HG03045 (cell line): Measurements from ENCODE around the gene TENM4.
"Not testable (repeated sequence)": the region's sequence is repeated elsewhere in the genome, so short reads cannot be mapped to it uniquely, and the experiment has no call there.

Source experiments
- ATAC-seq: cut with Tn5 transposase; IDR thresholded peaks from one replicate; pipeline ENCODE4 v1.9.1; 2021; ENCODE audit warnings: mild to moderate bottlenecking, moderate library complexity; ENCODE audit not compliant: unreplicated experiment

The TENM4 gene

DNA sequence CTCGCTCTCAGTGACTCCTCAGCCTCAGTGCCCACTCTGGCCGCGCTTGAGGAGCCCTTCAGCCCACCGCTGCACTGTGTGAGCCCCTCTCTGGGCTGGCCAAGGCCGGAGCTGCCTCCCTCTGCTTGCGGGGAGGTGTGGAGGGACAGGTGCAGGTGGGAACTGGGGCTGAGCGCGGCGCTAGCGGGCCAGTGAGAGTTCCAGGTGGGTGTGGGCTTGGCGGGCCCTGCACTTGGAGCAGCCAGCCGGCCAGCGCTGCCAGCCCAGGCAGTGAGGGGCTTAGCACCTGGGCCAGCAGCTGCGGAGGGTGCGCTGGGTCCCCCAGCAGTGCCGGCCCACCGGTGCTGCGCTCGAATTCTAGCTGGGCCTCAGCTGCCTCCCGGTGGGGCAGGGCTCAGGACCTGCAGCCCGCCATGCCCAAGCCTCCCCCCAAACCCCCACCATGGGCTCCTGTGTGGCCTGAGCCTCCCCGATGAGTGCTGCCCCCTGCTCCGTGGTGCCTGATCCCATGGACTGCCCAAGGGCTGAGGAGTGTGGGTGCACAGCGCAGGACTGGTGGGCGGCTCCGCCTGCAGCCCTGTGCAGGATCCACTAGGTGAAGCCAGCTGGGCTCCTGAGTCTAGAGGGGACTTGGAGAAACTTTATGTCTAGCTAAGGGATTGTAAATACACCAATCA is 802.0 kb downstream of the TENM4 start:
- no peak for ATAC-seq

DNA sequence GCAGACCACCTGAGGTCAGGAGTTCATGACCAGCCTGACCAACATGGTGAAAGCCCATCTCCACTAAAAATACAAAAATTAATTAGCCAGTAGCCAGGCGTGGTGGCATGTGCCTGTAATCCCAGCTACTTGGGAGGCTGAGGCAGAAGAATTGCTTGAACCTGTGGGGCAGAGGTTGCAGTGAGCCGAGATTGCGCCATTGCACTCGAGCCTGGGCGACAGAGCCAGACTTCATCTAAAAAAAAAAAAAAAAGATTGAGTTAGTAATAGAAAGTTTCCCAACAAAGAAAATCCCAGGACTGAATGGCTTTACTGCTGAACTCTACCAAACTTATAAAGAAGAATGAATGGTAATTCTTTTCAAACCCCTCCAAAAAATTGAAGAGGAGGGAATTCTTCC is 803.3 kb downstream of the TENM4 start:
- ATAC-seq = not testable (repeated sequence)

DNA sequence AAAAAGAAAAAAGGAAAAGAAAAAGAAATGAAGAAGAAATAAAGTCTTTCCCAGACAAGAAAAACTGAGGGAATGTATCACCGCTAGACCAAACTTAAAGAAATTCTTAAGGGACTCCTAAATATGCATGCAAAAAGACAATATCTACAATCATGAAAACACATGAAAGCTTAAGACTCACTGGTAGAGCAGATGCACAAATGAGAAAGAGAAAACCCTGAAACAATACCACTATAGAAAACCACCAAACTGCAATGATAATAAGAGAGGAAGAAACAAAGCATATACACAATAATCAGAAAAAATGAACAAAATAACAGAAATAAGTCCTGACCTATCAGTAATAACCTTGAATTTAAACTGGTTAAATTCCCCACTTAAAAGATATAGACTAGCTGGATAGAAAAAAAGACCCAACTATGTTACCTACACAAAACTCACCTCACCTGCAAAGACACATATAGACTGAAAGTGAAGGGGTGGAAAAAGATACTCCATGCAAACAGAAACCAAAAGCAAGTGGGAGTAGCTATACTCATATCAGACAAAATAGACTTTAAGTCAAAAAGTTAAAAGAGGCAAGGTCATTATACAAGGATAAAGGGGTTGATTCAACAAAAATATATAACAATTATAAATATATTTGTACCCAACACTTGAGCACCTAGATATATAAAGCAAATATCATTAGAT is 804.9 kb downstream of the TENM4 start:
- ATAC-seq = no peak

DNA sequence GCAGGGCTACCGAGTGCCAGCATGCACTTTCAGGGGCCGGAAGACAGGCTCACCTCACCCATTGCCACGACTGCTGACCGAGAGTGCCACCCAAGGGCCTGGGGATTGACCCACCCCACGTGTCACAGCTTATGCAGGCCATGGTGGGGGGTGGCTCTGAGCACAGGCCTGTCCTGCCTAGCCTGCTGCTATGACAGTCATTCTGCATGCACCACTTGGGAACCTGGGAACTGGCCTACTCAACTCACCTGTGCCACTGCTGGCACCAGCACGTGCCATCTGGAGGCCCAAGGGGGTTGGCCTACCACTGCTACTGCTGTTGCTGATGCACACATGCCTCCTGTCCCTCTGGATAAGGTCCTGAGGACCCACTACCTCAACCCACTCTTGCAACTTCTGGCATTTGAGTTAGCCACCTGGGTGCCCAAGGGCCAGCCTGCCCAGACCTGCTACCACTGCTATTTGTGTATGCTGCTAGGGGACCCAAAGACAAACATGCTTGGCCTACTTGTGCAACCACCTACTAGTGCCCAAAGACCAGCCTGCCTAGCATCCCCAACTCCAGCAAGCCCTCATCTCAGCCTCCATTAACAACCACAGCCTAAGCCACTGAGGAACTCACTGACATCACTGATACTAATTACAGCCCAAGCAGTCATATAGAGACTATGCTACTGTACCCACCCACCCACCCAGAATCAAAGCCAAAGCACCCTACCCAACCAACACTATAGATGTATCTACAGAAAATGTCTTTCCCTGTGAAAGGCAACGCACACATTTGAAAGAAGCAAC is 807.1 kb downstream of the TENM4 start:
- ATAC-seq = no peak

DNA sequence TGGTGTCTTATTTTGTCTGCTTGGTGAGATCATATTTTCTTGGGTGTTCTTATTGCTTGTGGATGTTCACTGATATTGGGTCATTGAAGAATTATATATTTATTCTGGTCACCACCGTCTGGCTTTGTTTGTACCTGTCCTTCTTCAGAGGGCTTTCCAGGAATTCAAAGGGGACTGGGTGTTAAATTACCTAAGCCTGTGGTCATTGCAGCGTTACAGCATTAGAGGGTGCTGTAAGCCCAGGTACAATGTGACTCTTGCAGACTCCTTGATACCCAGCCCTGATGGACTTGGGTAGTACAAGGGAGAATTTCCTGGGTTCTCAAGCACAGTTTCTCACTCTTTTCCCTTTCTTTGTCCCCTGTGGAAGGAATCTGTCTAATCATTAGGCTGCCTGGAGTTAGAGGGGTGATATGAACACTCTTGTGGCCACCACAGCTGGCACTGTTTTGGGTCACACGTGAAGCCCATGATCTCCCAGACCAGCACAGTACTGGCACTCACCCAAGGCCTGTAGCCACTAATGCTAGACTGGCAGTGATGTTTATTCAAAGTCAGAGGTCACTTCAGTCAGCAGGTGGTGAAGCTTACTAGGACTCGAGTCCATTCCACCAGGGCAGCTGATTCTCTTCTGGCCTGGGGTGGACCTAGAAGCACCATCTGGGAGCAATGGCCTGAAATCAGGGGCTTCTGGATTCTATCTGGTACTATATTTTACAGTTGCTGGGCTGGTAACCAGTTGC is 810.1 kb downstream of the TENM4 start:
- ATAC-seq = no peak

DNA sequence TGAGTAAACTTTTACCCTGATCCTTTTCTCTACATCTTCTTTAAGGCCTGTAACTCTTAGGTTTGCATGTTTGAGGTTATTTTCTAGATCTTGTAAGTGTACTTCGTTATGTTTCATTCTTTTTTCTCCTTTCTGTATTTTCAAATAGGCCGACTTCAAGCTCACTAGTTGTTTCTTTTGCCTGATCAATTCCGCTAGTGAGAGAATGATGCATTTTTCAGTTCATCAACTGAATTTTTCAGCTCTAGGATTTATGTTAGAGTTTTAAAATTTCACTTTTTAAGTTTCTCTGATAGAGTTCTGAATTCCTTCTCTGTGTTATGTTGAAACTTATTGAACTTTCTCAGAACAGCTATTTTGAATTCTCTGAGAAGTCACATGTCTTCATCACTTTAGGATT is 810.7 kb downstream of the TENM4 start:
- ATAC-seq = no peak

DNA sequence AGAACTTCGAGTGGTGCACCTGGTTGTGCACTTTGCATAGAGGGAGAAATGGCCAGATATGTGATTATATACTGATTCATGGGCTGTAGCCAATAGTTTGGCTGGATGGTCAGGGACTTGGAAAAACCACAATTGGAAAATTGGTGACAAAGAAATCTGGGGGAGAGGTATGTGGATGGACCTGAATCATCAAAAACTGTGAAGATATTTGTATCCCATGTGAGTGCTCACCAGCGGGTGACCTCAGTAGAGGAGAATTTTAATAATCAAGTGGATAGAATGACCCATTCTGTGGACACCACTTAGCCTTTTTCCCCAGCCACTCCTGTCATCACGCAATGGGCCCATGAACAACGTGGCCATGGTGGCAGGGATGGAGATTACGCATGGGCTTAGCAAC is 818.2 kb downstream of the TENM4 start:
- ATAC-seq = no peak

DNA sequence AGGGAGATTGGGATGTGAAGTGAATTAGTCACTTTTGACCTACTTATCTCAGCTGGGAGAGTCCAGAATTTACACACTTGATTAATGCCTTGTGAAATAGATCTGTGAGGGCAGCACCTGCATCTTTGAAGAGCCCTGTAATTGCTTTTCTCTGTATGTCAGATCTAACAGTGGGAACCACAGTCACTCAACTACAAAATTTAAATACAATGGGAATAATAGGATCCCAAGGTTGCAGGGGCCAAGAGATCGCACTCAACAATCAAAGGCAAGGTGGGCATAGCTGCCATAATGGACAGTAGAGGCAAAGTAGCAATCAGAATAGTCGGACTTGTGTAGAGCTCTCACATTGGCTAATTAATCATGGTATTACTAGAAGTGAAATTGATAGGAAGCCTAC is 820.7 kb downstream of the TENM4 start:
- no peak for ATAC-seq

DNA sequence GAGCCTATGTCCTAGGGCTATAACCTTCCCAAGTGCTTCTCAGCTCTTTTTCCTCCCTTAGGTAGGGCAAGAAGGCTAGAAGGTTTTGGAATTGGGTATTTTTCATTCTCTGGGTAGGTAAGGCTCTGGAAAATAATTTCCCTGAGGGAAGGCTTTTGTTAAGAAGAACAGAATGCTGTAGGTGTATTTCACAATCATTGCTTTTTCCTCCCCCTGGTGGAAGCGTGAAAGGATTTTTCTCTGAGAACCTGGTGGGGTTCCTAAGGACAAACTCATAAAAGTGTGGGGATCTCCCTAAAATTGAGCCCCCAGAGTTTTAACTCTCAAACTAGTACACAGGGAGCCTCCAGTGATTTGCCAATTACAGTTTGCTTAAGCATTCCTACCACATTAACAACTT is 825.1 kb downstream of the TENM4 start:
- no peak for ATAC-seq

DNA sequence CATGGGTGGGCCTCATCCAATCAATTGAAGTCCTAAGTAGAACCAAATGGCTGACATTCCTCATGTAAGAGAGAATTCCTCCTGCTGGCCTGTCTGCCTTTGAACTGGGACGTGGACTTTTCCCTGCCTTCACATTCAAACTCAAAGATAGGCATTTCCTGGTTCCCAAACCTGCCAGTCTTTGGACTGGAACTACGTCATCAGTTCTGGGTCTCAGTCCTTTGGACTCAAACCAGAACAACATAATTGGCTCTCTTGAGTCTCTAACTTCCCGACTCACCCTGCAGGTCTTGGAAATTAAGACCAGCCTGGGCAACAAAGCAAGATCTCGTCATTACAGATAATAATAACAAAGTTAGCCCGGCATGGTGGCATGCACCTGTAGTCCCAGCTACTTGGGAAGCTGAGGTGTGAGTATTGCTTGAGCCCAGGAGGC is 827.4 kb downstream of the TENM4 start:
- ATAC-seq = no peak

DNA sequence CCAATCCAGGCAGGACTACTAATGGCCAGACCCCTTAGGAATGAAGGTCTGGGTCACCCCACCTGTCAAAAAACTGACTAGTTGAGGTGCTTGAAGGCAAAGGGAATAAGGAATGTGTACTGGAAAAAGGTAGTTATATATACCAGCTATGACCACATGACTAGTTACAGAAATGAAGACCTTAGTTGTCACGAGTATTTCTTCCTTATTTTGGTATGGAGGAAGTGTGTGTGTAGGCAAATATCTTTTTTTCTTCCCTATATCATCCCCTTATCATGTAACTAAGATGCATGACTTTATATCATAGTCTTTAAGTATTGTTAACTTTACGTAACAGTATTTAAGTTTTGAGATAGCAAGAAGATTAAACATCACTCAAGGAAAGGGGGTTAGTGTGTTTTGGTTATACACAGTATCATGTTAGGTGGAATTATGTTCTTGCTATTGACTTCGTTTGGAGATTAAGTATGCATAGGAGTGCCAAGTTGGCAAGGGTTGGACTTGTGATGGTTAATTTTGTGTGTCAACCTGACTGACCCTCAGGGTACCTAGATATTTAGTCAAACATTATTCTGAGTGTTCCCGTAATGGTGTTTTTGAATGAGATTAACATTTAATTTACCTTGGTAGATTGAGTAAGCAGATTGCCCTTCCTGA is 828.0 kb downstream of the TENM4 start:
- ATAC-seq = no peak

DNA sequence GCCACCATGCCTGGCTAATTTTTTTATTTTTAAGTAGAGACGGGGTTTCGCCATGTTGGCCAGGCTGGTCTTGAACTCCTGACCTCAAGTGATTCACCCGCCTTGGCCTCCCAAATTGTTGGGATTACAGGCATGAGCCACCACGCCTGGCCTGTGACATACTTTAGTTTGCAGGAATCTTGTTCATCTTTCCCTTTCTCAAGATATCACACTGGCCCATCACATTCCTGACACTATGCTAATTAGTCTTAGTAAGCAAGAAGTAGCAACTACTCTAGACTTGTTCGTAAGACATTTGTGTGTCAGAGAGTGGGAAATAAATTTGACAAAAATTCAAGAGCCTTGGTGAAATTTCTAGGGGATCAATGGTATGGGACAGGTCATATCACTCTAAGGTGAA is 831.5 kb downstream of the TENM4 start:
- not testable (repeated sequence) for ATAC-seq

DNA sequence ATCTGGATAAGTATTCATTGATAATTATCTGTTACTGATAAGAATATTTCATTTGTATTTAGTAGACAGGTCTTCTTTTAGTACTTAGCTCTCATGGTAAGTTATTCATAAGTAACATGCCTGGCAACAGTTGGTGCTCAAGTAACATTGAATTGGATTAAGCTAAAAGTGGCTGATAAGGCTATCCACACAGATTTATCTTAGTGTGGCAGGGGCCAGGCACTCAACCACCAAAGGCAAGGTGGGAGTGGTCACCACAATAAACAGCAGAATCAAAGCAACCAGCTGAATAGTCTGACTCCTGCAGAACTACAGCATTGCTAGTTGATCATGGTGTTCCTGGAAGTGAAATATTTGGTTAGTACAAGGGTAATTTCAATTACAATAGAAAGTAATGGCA is 833.1 kb downstream of the TENM4 start:
- no peak for ATAC-seq

DNA sequence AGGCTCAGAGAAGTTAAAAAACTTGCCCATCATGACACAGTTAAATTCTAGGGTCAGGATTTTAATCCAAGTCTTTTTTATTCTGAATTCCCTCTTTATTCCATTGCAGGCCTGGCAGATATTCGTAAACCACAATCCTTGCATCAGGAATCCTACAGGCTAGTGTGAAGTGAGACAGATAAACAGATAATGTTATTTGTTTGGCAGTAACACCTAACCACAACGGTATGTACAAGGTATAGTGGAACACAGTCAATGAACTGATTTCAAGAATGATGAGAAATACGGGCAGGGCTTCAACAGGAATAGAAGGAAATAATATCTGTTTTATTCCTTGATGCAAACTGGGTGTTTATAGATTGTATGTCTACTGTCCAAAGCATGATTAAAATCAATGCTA is 834.2 kb downstream of the TENM4 start:
- ATAC-seq = no peak

DNA sequence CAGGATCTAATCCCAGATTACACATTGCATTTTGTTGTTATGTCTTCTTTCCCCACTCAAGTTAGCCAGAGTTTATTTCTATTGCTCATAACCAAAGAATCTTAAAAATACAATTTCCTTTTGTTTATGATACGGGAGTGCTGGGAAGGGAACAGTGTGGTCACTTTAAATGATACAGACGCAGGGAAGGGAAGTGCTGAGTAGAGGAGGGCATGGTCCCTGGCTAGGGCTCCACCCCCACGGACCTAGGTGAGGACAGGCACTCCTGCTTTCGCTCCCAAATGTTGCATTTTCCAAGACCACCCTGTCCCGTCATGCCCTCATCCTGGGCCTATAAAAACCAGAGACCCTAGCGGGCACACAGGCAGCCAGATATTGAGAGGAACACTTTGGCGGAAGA is 835.5 kb downstream of the TENM4 start:
- no peak for ATAC-seq

DNA sequence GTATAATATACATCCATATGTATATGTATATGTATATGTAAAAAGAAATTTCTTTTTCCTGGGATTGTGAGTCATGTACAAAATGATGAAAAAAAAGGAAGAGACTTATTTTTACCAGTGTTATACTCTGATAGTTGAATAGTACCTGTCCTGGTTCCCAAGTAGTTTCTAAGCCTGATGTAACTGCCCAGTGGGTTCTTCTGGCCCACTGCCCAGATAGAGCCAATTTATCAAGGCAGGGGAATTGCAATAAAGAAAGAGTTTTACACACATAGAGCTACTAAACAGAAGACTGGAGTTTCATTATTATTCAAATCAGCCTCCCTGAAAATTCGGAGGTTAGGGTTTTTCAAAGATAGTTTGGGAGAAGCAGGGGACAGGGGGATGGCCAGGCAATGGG is 837.0 kb downstream of the TENM4 start:
- ATAC-seq = no peak
